HepG2 (cell line): Measurements from ENCODE around the gene NFKBIA. TPM values are rescaled to one million over a fixed set of nuclear protein-coding genes. Genes with fewer than 3 reads are reported as not detected.

Source experiments
- HCFC1 ChIP-seq: fragments of 150-350 bp; IDR thresholded peaks from 2 replicates; pipeline ENCODE4 v1.6.1; 2014; ENCODE audit warnings: low read depth, low read length
- HOXA5 ChIP-seq: sonication (generic); formaldehyde crosslinking; IDR thresholded peaks from 2 replicates; pipeline ENCODE4 v1.4.0; 2020; ENCODE audit warnings: missing genetic modification reagents
- KLF12 ChIP-seq: sonication (generic); formaldehyde crosslinking; IDR thresholded peaks from 2 replicates; pipeline ENCODE4 v1.4.0; 2020; ENCODE audit warnings: missing genetic modification reagents, borderline replicate concordance
- KLF13 ChIP-seq: sonication (generic); formaldehyde crosslinking; IDR thresholded peaks from 2 replicates; pipeline ENCODE4 v1.4.0; 2020; ENCODE audit warnings: mild to moderate bottlenecking, missing genetic modification reagents
- SIN3A ChIP-seq: IDR thresholded peaks from 2 replicates; pipeline ENCODE4 v1.6.1; 2011; ENCODE audit warnings: low read depth, mild to moderate bottlenecking, control low read depth, low read length, borderline replicate concordance
- SP2 ChIP-seq: sonication (generic); formaldehyde crosslinking; IDR thresholded peaks from 2 replicates; pipeline ENCODE4 v1.5.1; 2020; ENCODE audit warnings: mild to moderate bottlenecking, missing genetic modification reagents
- ZBTB40 ChIP-seq, 2 experiments: fragments of 450-650 bp in 1 of 2; sonication (generic) in 1 of 2; formaldehyde crosslinking in 1 of 2; IDR thresholded peaks; 2 replicates each; pipeline versions ENCODE4 v1.6.1 to v1.8.0; 2016 to 2022; ENCODE audit warnings: antibody characterized with exemption in 1 of 2, mild to moderate bottlenecking in 1 of 2, missing genetic modification reagents in 1 of 2
- ZFAT ChIP-seq: sonication (generic); formaldehyde crosslinking; conservative IDR thresholded peaks from 2 replicates; pipeline ENCODE4 v1.8.1; 2023; ENCODE audit warnings: missing genetic modification reagents, inconsistent platforms
- ZMYM4 ChIP-seq: sonication (generic); formaldehyde crosslinking; IDR thresholded peaks from 2 replicates; pipeline ENCODE4 v1.8.1; 2023; ENCODE audit warnings: mild to moderate bottlenecking, missing genetic modification reagents
- ZNF44 ChIP-seq: sonication (generic); formaldehyde crosslinking; IDR thresholded peaks from 2 replicates; pipeline ENCODE4 v1.5.1; 2020; ENCODE audit warnings: mild to moderate bottlenecking, missing genetic modification reagents
- ZNF616 ChIP-seq: sonication (generic); formaldehyde crosslinking; IDR thresholded peaks from 2 replicates; pipeline ENCODE4 v1.5.0; 2020; ENCODE audit warnings: low read depth, mild to moderate bottlenecking, missing genetic modification reagents
- ZNF672 ChIP-seq: sonication (generic); formaldehyde crosslinking; IDR thresholded peaks from 2 replicates; pipeline ENCODE4 v1.8.1; 2022; ENCODE audit warnings: missing genetic modification reagents
- polyA plus RNA-seq, 8 experiments: library from polyadenylated mRNA; depleted of rRNA in 3 of 8; stranded (reverse) in 7 of 8; unstranded in 1 of 8; fragments of >200 nt; fragmentation: Illumina TruSeq in 4 of 8; extraction: Trizol in 4 of 8; gene quantifications; 2 replicates each; pipeline versions ENCODE4 v1.2.1 to v1.2.3, GENCODE V29; 2011 to 2016; ENCODE audit warnings: low read depth in 4 of 8, missing spikeins in 1 of 8, mixed read lengths in 1 of 8; ENCODE audit not compliant: insufficient read depth in 1 of 8
- total RNA-seq, 5 experiments: library from RNA; depleted of rRNA; stranded (reverse); fragments of >200 nt; fragmentation: Illumina TruSeq; extraction: Trizol; gene quantifications; 2 replicates each; pipeline ENCODE4 v1.2.3, GENCODE V29; 2016; ENCODE audit warnings: low read depth in 1 of 5
- TF ChIP-seq, protein P1 (sequence below): sonication (generic); formaldehyde crosslinking; IDR thresholded peaks from 2 replicates; pipeline ENCODE4 v1.9.0; 2021; ENCODE audit warnings: mild to moderate bottlenecking, missing genetic modification reagents

The NFKBIA gene
- total and polyA plus RNA-seq, 2 of the 13 experiments (the other 11 are each of a cell fraction or from before 2014, with no cell fraction given): 197 to 319 TPM

- TF ChIP-seq, protein P1, sequence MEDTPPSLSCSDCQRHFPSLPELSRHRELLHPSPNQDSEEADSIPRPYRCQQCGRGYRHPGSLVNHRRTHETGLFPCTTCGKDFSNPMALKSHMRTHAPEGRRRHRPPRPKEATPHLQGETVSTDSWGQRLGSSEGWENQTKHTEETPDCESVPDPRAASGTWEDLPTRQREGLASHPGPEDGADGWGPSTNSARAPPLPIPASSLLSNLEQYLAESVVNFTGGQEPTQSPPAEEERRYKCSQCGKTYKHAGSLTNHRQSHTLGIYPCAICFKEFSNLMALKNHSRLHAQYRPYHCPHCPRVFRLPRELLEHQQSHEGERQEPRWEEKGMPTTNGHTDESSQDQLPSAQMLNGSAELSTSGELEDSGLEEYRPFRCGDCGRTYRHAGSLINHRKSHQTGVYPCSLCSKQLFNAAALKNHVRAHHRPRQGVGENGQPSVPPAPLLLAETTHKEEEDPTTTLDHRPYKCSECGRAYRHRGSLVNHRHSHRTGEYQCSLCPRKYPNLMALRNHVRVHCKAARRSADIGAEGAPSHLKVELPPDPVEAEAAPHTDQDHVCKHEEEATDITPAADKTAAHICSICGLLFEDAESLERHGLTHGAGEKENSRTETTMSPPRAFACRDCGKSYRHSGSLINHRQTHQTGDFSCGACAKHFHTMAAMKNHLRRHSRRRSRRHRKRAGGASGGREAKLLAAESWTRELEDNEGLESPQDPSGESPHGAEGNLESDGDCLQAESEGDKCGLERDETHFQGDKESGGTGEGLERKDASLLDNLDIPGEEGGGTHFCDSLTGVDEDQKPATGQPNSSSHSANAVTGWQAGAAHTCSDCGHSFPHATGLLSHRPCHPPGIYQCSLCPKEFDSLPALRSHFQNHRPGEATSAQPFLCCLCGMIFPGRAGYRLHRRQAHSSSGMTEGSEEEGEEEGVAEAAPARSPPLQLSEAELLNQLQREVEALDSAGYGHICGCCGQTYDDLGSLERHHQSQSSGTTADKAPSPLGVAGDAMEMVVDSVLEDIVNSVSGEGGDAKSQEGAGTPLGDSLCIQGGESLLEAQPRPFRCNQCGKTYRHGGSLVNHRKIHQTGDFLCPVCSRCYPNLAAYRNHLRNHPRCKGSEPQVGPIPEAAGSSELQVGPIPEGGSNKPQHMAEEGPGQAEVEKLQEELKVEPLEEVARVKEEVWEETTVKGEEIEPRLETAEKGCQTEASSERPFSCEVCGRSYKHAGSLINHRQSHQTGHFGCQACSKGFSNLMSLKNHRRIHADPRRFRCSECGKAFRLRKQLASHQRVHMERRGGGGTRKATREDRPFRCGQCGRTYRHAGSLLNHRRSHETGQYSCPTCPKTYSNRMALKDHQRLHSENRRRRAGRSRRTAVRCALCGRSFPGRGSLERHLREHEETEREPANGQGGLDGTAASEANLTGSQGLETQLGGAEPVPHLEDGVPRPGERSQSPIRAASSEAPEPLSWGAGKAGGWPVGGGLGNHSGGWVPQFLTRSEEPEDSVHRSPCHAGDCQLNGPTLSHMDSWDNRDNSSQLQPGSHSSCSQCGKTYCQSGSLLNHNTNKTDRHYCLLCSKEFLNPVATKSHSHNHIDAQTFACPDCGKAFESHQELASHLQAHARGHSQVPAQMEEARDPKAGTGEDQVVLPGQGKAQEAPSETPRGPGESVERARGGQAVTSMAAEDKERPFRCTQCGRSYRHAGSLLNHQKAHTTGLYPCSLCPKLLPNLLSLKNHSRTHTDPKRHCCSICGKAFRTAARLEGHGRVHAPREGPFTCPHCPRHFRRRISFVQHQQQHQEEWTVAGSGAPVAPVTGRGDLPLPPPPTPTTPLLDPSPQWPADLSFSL: no peak
- TF ChIP-seq ZBTB40 (IDR thresholded peaks at IDR 0.05): no peak
- TF ChIP-seq ZBTB40 (CRISPR knock-in tag; IDR thresholded peaks at IDR 0.05): peak; percentile 89
- no peak for TF ChIP-seq ZNF672 (CRISPR knock-in tag)
- no peak for TF ChIP-seq KLF13 (CRISPR knock-in tag)
- TF ChIP-seq SIN3A: no peak; the same call in 1 of the 2 replicates
- TF ChIP-seq HOXA5 (CRISPR knock-in tag): no peak
- TF ChIP-seq ZFAT (CRISPR knock-in tag): no peak
- peak; percentile 69; the same call in 1 of the 2 replicates for TF ChIP-seq ZNF616 (CRISPR knock-in tag)
- TF ChIP-seq KLF12 (CRISPR knock-in tag): peak; percentile 65; the same call in 1 of the 2 replicates
- peak; percentile 43; the same call in 1 of the 2 replicates for TF ChIP-seq ZMYM4
- peak; percentile 55; the same call in 1 of the 2 replicates for TF ChIP-seq SP2 (CRISPR knock-in tag)
- no peak for TF ChIP-seq HCFC1
- no peak for TF ChIP-seq ZNF44
Measured at GRCh38 chr14:35385042-35385839, 19.3 kb downstream of the NFKBIA start (continued).
